DND-41 (cell line): Measurements from ENCODE around the gene ST8SIA6.

Experiments
- ATAC-seq: fragments of 200-7000 bp; cut with Tn5 transposase; 3 replicates; pipeline ENCODE4 v1.9.1; 2021; ENCODE audit warnings: low read depth; ENCODE audit not compliant: insufficient read depth
- DNase-seq: peaks from one replicate; pipeline ENCODE4 v3.0.0-alpha.2; 2020
- H2AFZ ChIP-seq: 2 replicates; pipeline ENCODE4 v1.6.0; 2012; ENCODE audit warnings: low read depth, low read length
- H3K27ac ChIP-seq: 2 replicates; pipeline ENCODE4 v1.5.1; 2012; ENCODE audit warnings: low read length, inconsistent platforms
- H3K27me3 ChIP-seq: fragments of 200-600 bp; sonication (generic); 2 replicates; pipeline ENCODE4 v1.6.0; 2012; ENCODE audit warnings: low read length, mild to moderate bottlenecking, inconsistent platforms; ENCODE audit not compliant: insufficient read depth, poor library complexity
- H3K36me3 ChIP-seq: 2 replicates; pipeline ENCODE4 v1.5.1; 2012; ENCODE audit warnings: low read length, inconsistent platforms; ENCODE audit not compliant: insufficient read depth
- H3K4me1 ChIP-seq: 2 replicates; pipeline ENCODE4 v1.5.1; 2012; ENCODE audit warnings: mild to moderate bottlenecking, low read length; ENCODE audit not compliant: insufficient read depth
- H3K4me2 ChIP-seq: 2 replicates; pipeline ENCODE4 v1.6.0; 2012; ENCODE audit warnings: mild to moderate bottlenecking, moderate library complexity, low read length, inconsistent platforms; ENCODE audit not compliant: insufficient read depth
- H3K4me3 ChIP-seq, 2 experiments: fragments of 200-600 bp in 1 of 2; shearing (Covaris generic) in 1 of 2; 2 replicates each; pipeline ENCODE4 v1.5.1; 2012 to 2016; ENCODE audit warnings: inconsistent platforms in 2 of 2, low read length in 2 of 2, mild to moderate bottlenecking in 2 of 2, low read depth in 1 of 2, moderate library complexity in 1 of 2
- H3K79me2 ChIP-seq: 2 replicates; pipeline ENCODE4 v1.6.0; 2012; ENCODE audit warnings: low read length, inconsistent platforms; ENCODE audit not compliant: insufficient read depth
- H3K9ac ChIP-seq: 2 replicates; pipeline ENCODE4 v1.6.0; 2012; ENCODE audit warnings: low read depth, mild to moderate bottlenecking, inconsistent platforms, low read length, moderate library complexity
- H3K9me3 ChIP-seq: 2 replicates; pipeline ENCODE4 v1.5.1; 2012; ENCODE audit warnings: low read length, moderate library complexity, mild to moderate bottlenecking, inconsistent platforms; ENCODE audit not compliant: insufficient read depth, severe bottlenecking
- H4K20me1 ChIP-seq: 2 replicates; pipeline ENCODE4 v1.6.0; 2012; ENCODE audit warnings: low read length; ENCODE audit not compliant: insufficient read depth
- EZH2 ChIP-seq: IDR thresholded peaks from 3 replicates; pipeline ENCODE4 v1.6.1; 2012; ENCODE audit warnings: borderline replicate concordance, low read depth, mild to moderate bottlenecking, moderate library complexity, low read length, inconsistent platforms; ENCODE audit not compliant: severe bottlenecking
- TF ChIP-seq, protein P1 (sequence below): IDR thresholded peaks from 2 replicates; pipeline ENCODE4 v1.5.1; 2012; ENCODE audit warnings: borderline replicate concordance, low read length, moderate library complexity, mild to moderate bottlenecking; ENCODE audit not compliant: poor library complexity, severe bottlenecking; ENCODE audit errors: extremely low read depth

The ST8SIA6 gene

GRCh38 chr10:17348011-17348500 is 106.3 kb downstream of the ST8SIA6 start:
- no peak for TF ChIP-seq EZH2
- TF ChIP-seq, protein P1, sequence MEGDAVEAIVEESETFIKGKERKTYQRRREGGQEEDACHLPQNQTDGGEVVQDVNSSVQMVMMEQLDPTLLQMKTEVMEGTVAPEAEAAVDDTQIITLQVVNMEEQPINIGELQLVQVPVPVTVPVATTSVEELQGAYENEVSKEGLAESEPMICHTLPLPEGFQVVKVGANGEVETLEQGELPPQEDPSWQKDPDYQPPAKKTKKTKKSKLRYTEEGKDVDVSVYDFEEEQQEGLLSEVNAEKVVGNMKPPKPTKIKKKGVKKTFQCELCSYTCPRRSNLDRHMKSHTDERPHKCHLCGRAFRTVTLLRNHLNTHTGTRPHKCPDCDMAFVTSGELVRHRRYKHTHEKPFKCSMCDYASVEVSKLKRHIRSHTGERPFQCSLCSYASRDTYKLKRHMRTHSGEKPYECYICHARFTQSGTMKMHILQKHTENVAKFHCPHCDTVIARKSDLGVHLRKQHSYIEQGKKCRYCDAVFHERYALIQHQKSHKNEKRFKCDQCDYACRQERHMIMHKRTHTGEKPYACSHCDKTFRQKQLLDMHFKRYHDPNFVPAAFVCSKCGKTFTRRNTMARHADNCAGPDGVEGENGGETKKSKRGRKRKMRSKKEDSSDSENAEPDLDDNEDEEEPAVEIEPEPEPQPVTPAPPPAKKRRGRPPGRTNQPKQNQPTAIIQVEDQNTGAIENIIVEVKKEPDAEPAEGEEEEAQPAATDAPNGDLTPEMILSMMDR: no peak
- Histone ChIP-seq H3K4me1 (no peaks in the 10 kb centered on the region), H3K27ac (no peak overlapping the region), H3K36me3 (no peaks in the 10 kb centered on the region), H3K9ac (no peak overlapping the region), H3K4me2 (no peak overlapping the region), H3K27me3 (no peaks in the 10 kb centered on the region), H4K20me1 (no peaks in the 10 kb centered on the region), H2AFZ (no peak overlapping the region), H3K9me3 (no peaks in the 10 kb centered on the region), H3K4me3 (no peak overlapping the region), H3K79me2 (no peaks in the 10 kb centered on the region)
- no peak for ATAC-seq
- DNase-seq: no peak

GRCh38 chr10:17344206-17344605 is 110.2 kb downstream of the ST8SIA6 start:
- no peak overlapping the region for H3K9ac ChIP-seq
- no peak overlapping the region for H3K4me2 ChIP-seq
- TF ChIP-seq, protein P1: no peak
- TF ChIP-seq EZH2: no peak
- H2AFZ ChIP-seq: no peak overlapping the region
- no peaks in the 10 kb centered on the region for H3K4me1 ChIP-seq
- H3K36me3 ChIP-seq: no peaks in the 10 kb centered on the region
- no peaks in the 10 kb centered on the region for H4K20me1 ChIP-seq
- no peaks in the 10 kb centered on the region for H3K79me2 ChIP-seq
- H3K9me3 ChIP-seq: peaks cover 9% of the 10 kb centered on the region
- H3K27me3 ChIP-seq: no peaks in the 10 kb centered on the region
- ATAC-seq (no peak), DNase-seq (no peak)
- H3K27ac ChIP-seq: no peak overlapping the region
- H3K4me3 ChIP-seq: no peak overlapping the region

GRCh38 chr10:17343118-17343517 is 111.3 kb downstream of the ST8SIA6 start:
- no peak for ATAC-seq
- Histone ChIP-seq H3K27ac (no peak overlapping the region), H4K20me1 (no peaks in the 10 kb centered on the region), H3K4me2 (no peak overlapping the region), H3K79me2 (no peaks in the 10 kb centered on the region), H2AFZ (no peak overlapping the region), H3K9ac (no peak overlapping the region), H3K4me1 (no peaks in the 10 kb centered on the region), H3K4me3 (no peak overlapping the region), H3K27me3 (no peaks in the 10 kb centered on the region), H3K9me3 (peaks cover 12% of the 10 kb centered on the region), H3K36me3 (no peaks in the 10 kb centered on the region)
- no peak for DNase-seq
- TF ChIP-seq EZH2: no peak
- TF ChIP-seq, protein P1: no peak

GRCh38 chr10:17340144-17340829 is 114.1 kb downstream of the ST8SIA6 start:
- Histone ChIP-seq H3K4me3 (no peak overlapping the region), H3K79me2 (no peaks in the 10 kb centered on the region), H3K9ac (no peak overlapping the region), H2AFZ (no peak overlapping the region), H3K27ac (no peak overlapping the region), H3K27me3 (no peaks in the 10 kb centered on the region), H3K9me3 (peaks cover 12% of the 10 kb centered on the region), H4K20me1 (no peaks in the 10 kb centered on the region), H3K4me1 (no peaks in the 10 kb centered on the region), H3K4me2 (no peak overlapping the region), H3K36me3 (no peaks in the 10 kb centered on the region)
- no peak for TF ChIP-seq EZH2
- TF ChIP-seq, protein P1: no peak
- ATAC-seq: no peak
- DNase-seq: no peak
